ENCODE data around the gene SIGLEC7.
"Not testable (repeated sequence)": the region's sequence is repeated elsewhere in the genome, so short reads cannot be mapped to it uniquely, and the experiment has no call there.

SIGLEC7 gene

GRCh38 chr19:51139299-51140014, 2.6 kb upstream of the SIGLEC7 start:
- no peak for DNase-seq (ENCODE audit: low spot score)

- no peak for DNase-seq (ENCODE audit: low spot score)
Observed at GRCh38 chr19:51140441-51140840, 1.7 kb upstream of the SIGLEC7 start.

GRCh38 chr19:51141181-51141580, 920 bp upstream of the SIGLEC7 start:
- no peak for DNase-seq (ENCODE audit: low spot score)

- DNase-seq (ENCODE audit: low spot score) = not testable (repeated sequence)
Observed at GRCh38 chr19:51142809-51143475, 841 bp downstream of the SIGLEC7 start.

- DNase-seq (ENCODE audit: low spot score) = no peak
Observed at GRCh38 chr19:51143486-51143885, 1.4 kb downstream of the SIGLEC7 start.

GRCh38 chr19:51144482-51145045, 2.5 kb downstream of the SIGLEC7 start:
- DNase-seq (ENCODE audit: low spot score) = no peak

- no peak for DNase-seq (ENCODE audit: low spot score)
Observed at GRCh38 chr19:51145916-51146493, 3.9 kb downstream of the SIGLEC7 start.

- no peak for DNase-seq (ENCODE audit: low spot score)
Observed at GRCh38 chr19:51146751-51147150, 4.7 kb downstream of the SIGLEC7 start.

GRCh38 chr19:51147663-51148062, 5.6 kb downstream of the SIGLEC7 start:
- DNase-seq (ENCODE audit: low spot score) = peak; percentile 17

GRCh38 chr19:51148580-51148979, 6.5 kb downstream of the SIGLEC7 start:
- no peak for DNase-seq (ENCODE audit: low spot score)

- DNase-seq (ENCODE audit: low spot score) = no peak
Observed at GRCh38 chr19:51150627-51151026, 8.5 kb downstream of the SIGLEC7 start.

GRCh38 chr19:51156710-51157109, 14.6 kb downstream of the SIGLEC7 start:
- no peak for DNase-seq (ENCODE audit: low spot score)

GRCh38 chr19:51157265-51157664, 15.2 kb downstream of the SIGLEC7 start:
- DNase-seq (ENCODE audit: low spot score) = no peak

- DNase-seq (ENCODE audit: low spot score) = peak; percentile 73
Observed at GRCh38 chr19:51158474-51159129, 16.5 kb downstream of the SIGLEC7 start.

GRCh38 chr19:51159656-51160055, 17.6 kb downstream of the SIGLEC7 start:
- no peak for DNase-seq (ENCODE audit: low spot score)

GRCh38 chr19:51161266-51161665, 19.2 kb downstream of the SIGLEC7 start:
- no peak for DNase-seq (ENCODE audit: low spot score)

- DNase-seq (ENCODE audit: low spot score) = no peak
Observed at GRCh38 chr19:51161867-51162496, 19.9 kb downstream of the SIGLEC7 start.

GRCh38 chr19:51163257-51163656, 21.2 kb downstream of the SIGLEC7 start:
- DNase-seq (ENCODE audit: low spot score) = no peak

GRCh38 chr19:51164215-51164614, 22.1 kb downstream of the SIGLEC7 start:
- DNase-seq (ENCODE audit: low spot score) = no peak

GRCh38 chr19:51166846-51167490, 24.9 kb downstream of the SIGLEC7 start:
- DNase-seq (ENCODE audit: low spot score) = no peak

GRCh38 chr19:51168564-51169282, 26.6 kb downstream of the SIGLEC7 start:
- no peak for DNase-seq (ENCODE audit: low spot score)

All from NAMALWA (cell line).